HepG2 (cell line): ENCODE measurements around the gene WNT6. TPM values are rescaled to one million over a fixed set of nuclear protein-coding genes. Genes with fewer than 3 reads are reported as not detected.

Experiments used
- ATAC-seq: fragments of 200-7000 bp; cut with Tn5 transposase; 3 replicates; pipeline ENCODE4 v1.9.1; 2020; ENCODE audit warnings: mild to moderate bottlenecking, moderate library complexity
- BruUV-seq: library from RNA; stranded (reverse); fragments of 400-500 nt; replicated peaks from 2 replicates; lab custom pipeline; 2021; lab: Mats Ljungman, UMichigan
- CTCF ChIA-PET: fragments of 300-600 bp; formaldehyde crosslinking; extraction: SDS; loops from one replicate; lab custom pipeline; 2021; ENCODE audit warnings: low total read pairs, inconsistent platforms, low intra/inter-chr PET ratio; lab: Yijun Ruan, JAX
- POLR2A ChIA-PET: fragments of 350-600 bp; sonication (Branson Sonifier 250); formaldehyde crosslinking; loops from one replicate; lab custom pipeline; 2020; ENCODE audit warnings: antibody characterized with exemption, inconsistent platforms; lab: Yijun Ruan, JAX
- DNase-seq: peaks from one replicate; pipeline ENCODE4 v3.0.0-alpha.2; 2015; ENCODE audit warnings: low spot score
- FAIRE-seq: peaks from 3 replicates; lab custom pipeline; 2011; peaks lifted over from hg19 to GRCh38; lab: Jason Lieb, UNC
- H2AFZ ChIP-seq: one replicate; pipeline ENCODE4 v1.6.1; 2011; ENCODE audit warnings: low read length, inconsistent platforms
- H3K27ac ChIP-seq: fragments of 300-600 bp; 3 replicates; pipeline ENCODE4 v1.8.0; 2011; ENCODE audit warnings: mixed run types, mild to moderate bottlenecking, mixed read lengths, low read length, inconsistent platforms; ENCODE audit not compliant: insufficient read depth; ENCODE audit errors: extremely low read length
- H3K27me3 ChIP-seq, 2 experiments: fragments of 200-600 bp in 1 of 2; 2 replicates in 1 of 2; 3 replicates in 1 of 2; pipeline versions ENCODE4 v1.6.0 to v1.8.0; 2011; ENCODE audit warnings: low read length in 2 of 2, mild to moderate bottlenecking in 2 of 2, moderate library complexity in 2 of 2, inconsistent platforms in 1 of 2; ENCODE audit not compliant: insufficient read depth in 2 of 2, control insufficient read depth in 1 of 2
- H3K36me3 ChIP-seq, 2 experiments: fragments of 200-600 bp in 1 of 2; replicated peaks in 1 of 2; 2 replicates in 1 of 2; 3 replicates in 1 of 2; pipeline versions ENCODE4 v1.5.1 to v1.8.0; 2011; ENCODE audit warnings: low read length in 2 of 2, inconsistent platforms in 1 of 2; ENCODE audit not compliant: insufficient read depth in 2 of 2, control insufficient read depth in 1 of 2
- H3K4me1 ChIP-seq: 2 replicates; pipeline ENCODE4 v1.5.1; 2012; ENCODE audit warnings: low read length, inconsistent platforms; ENCODE audit not compliant: insufficient read depth
- H3K4me2 ChIP-seq: 2 replicates; pipeline ENCODE4 v1.6.0; 2011; ENCODE audit warnings: low read depth, low read length, inconsistent platforms
- H3K4me3 ChIP-seq, 3 experiments: fragments of 200-600 bp in 1 of 3; sonication (generic), shearing (Covaris generic) in 1 of 3; replicated peaks in 1 of 3; 2 replicates each; pipeline ENCODE4 v1.5.1; 2011 to 2016; ENCODE audit warnings: low read length in 3 of 3, inconsistent platforms in 2 of 3, low read depth in 2 of 3, mild to moderate bottlenecking in 2 of 3, control low read depth in 1 of 3, mixed read lengths in 1 of 3; ENCODE audit not compliant: insufficient read depth in 1 of 3
- H3K79me2 ChIP-seq: one replicate; pipeline ENCODE4 v1.6.1; 2011; ENCODE audit warnings: low read length, inconsistent platforms; ENCODE audit not compliant: insufficient read depth
- H3K9ac ChIP-seq: 2 replicates; pipeline ENCODE4 v1.6.0; 2011; ENCODE audit warnings: mild to moderate bottlenecking, low read depth, low read length, inconsistent platforms; ENCODE audit not compliant: insufficient read depth
- H3K9me3 ChIP-seq: 2 replicates; pipeline ENCODE4 v1.5.1; 2012; ENCODE audit warnings: mild to moderate bottlenecking, low read length
- H4K20me1 ChIP-seq: 2 replicates; pipeline ENCODE4 v1.6.0; 2011; ENCODE audit warnings: inconsistent platforms, mild to moderate bottlenecking, low read length, moderate library complexity; ENCODE audit not compliant: insufficient read depth
- ARID4A ChIP-seq: sonication (generic); formaldehyde crosslinking; IDR thresholded peaks from 2 replicates; pipeline ENCODE4 v1.5.0; 2020; ENCODE audit warnings: mild to moderate bottlenecking, missing genetic modification reagents, borderline replicate concordance
- PHB2 ChIP-seq: fragments of 450-650 bp; IDR thresholded peaks from 2 replicates; pipeline ENCODE4 v1.6.1; 2018; ENCODE audit not compliant: partially characterized antibody
- RXRB ChIP-seq: IDR thresholded peaks from 2 replicates; pipeline ENCODE4 v1.6.1; 2016; ENCODE audit warnings: borderline replicate concordance, missing genetic modification reagents, missing compliant biosample characterization
- TFDP2 ChIP-seq: sonication (generic); formaldehyde crosslinking; IDR thresholded peaks from 2 replicates; pipeline ENCODE4 v1.4.0; 2020; ENCODE audit warnings: missing genetic modification reagents
- YEATS4 ChIP-seq: sonication (generic); formaldehyde crosslinking; IDR thresholded peaks from 2 replicates; pipeline ENCODE4 v1.4.0; 2020; ENCODE audit warnings: missing genetic modification reagents, borderline replicate concordance
- ZSCAN25 ChIP-seq: sonication (generic); formaldehyde crosslinking; IDR thresholded peaks from 2 replicates; pipeline ENCODE4 v1.8.0; 2022; ENCODE audit warnings: mild to moderate bottlenecking, missing genetic modification reagents
- WGBS: methylation state at CpG from one replicate; pipeline ENCODE4 v1.1.6; 2017; ENCODE audit warnings: low lambda C conversion rate; 5-methylcytosine and 5-hydroxymethylcytosine counted together
- in situ Hi-C: cut with HindIII; loops from 2 replicates; pipeline ENCODE4 v1.10.0; 2017; ENCODE audit warnings: low pct_unique_long_range_greater_than_20kb; ENCODE audit not compliant: extremely low pct_ligation_motif_present
- intact Hi-C: fragments of 100-400 bp; cut with micrococcal nuclease; formaldehyde crosslinking; loops from one replicate; pipeline ENCODE4 v1.10.0; 2022; ENCODE audit not compliant: unreplicated experiment
- polyA plus RNA-seq, 8 experiments: library from polyadenylated mRNA; depleted of rRNA in 3 of 8; stranded (reverse) in 7 of 8; unstranded in 1 of 8; fragments of >200 nt; fragmentation: Illumina TruSeq in 4 of 8; extraction: Trizol in 4 of 8; gene quantifications; 2 replicates each; pipeline versions ENCODE4 v1.2.1 to v1.2.3, GENCODE V29; 2011 to 2016; ENCODE audit warnings: low read depth in 4 of 8, missing spikeins in 1 of 8, mixed read lengths in 1 of 8; ENCODE audit not compliant: insufficient read depth in 1 of 8
- total RNA-seq, 5 experiments: library from RNA; depleted of rRNA; stranded (reverse); fragments of >200 nt; fragmentation: Illumina TruSeq; extraction: Trizol; gene quantifications; 2 replicates each; pipeline ENCODE4 v1.2.3, GENCODE V29; 2016; ENCODE audit warnings: low read depth in 1 of 5
- TF ChIP-seq, protein P1 (sequence below): sonication (generic); formaldehyde crosslinking; IDR thresholded peaks from 2 replicates; pipeline ENCODE4 v1.4.0; 2020; ENCODE audit warnings: missing genetic modification reagents
- TF ChIP-seq, protein P2 (sequence below): sonication (generic); formaldehyde crosslinking; IDR thresholded peaks from 2 replicates; pipeline ENCODE4 v1.8.1; 2023; ENCODE audit warnings: missing genetic modification reagents, mild to moderate bottlenecking, borderline replicate concordance
- TF ChIP-seq, protein P3 (sequence below): sonication (generic); formaldehyde crosslinking; IDR thresholded peaks from 2 replicates; pipeline ENCODE4 v1.8.0; 2022; ENCODE audit warnings: missing genetic modification reagents, mild to moderate bottlenecking, inconsistent platforms, borderline replicate concordance

Gene WNT6
- total and polyA plus RNA-seq, 2 of the 13 experiments (the other 11 are each of a cell fraction or from before 2014, with no cell fraction given), result 0.20 TPM; not detected in 1

- TF ChIP-seq, protein P1, sequence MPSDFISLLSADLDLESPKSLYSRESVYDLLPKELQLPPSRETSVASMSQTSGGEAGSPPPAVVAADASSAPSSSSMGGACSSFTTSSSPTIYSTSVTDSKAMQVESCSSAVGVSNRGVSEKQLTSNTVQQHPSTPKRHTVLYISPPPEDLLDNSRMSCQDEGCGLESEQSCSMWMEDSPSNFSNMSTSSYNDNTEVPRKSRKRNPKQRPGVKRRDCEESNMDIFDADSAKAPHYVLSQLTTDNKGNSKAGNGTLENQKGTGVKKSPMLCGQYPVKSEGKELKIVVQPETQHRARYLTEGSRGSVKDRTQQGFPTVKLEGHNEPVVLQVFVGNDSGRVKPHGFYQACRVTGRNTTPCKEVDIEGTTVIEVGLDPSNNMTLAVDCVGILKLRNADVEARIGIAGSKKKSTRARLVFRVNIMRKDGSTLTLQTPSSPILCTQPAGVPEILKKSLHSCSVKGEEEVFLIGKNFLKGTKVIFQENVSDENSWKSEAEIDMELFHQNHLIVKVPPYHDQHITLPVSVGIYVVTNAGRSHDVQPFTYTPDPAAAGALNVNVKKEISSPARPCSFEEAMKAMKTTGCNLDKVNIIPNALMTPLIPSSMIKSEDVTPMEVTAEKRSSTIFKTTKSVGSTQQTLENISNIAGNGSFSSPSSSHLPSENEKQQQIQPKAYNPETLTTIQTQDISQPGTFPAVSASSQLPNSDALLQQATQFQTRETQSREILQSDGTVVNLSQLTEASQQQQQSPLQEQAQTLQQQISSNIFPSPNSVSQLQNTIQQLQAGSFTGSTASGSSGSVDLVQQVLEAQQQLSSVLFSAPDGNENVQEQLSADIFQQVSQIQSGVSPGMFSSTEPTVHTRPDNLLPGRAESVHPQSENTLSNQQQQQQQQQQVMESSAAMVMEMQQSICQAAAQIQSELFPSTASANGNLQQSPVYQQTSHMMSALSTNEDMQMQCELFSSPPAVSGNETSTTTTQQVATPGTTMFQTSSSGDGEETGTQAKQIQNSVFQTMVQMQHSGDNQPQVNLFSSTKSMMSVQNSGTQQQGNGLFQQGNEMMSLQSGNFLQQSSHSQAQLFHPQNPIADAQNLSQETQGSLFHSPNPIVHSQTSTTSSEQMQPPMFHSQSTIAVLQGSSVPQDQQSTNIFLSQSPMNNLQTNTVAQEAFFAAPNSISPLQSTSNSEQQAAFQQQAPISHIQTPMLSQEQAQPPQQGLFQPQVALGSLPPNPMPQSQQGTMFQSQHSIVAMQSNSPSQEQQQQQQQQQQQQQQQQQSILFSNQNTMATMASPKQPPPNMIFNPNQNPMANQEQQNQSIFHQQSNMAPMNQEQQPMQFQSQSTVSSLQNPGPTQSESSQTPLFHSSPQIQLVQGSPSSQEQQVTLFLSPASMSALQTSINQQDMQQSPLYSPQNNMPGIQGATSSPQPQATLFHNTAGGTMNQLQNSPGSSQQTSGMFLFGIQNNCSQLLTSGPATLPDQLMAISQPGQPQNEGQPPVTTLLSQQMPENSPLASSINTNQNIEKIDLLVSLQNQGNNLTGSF (CRISPR knock-in tag), result no peak
These were observed 27.5 kb downstream of the WNT6 start (continued) for GRCh38 chr2:218887079-218887478.

DNA sequence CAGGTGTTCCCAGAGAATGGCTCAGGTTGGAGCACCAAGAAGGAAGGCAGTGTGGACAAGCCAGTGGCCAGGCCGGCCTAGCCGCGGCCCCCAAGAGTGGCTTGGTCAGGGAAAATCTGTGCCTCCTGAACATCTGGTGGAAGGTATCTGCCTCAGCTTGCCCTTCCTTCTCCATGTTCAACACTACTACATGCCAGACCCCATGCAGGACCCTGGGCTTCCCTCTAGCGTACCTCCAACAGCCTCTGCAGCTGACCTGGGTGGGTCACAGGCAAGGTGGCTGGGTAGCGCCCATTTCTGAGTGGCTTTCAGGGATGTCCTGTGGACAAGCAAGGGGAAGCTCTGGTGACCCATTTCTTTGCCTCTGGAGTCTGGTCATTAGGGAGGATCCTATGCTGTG is 28.7 kb downstream of the WNT6 start:
- Histone ChIP-seq H3K27ac (no peak overlapping the region), H3K4me1 (peaks cover 18% of the 10 kb centered on the region), H3K4me3 (no peak overlapping the region), H3K79me2 (no peaks in the 10 kb centered on the region), H3K27me3 (peaks cover 21 to 82% of the 10 kb centered on the region in 2 experiments), H3K4me2 (no peak overlapping the region), H4K20me1 (no peaks in the 10 kb centered on the region), H3K36me3 (no peaks in the 10 kb centered on the region), H3K9ac (no peak overlapping the region), H2AFZ (no peak overlapping the region), H3K9me3 (no peaks in the 10 kb centered on the region)
- ChIA-PET POLR2A (no interaction called here), CTCF (no interaction called here)
- no peak for ATAC-seq
- no peak for DNase-seq
- WGBS, result 53% methylated on average over 5 of the region's 5 CpGs
- no peak for FAIRE-seq
- intact Hi-C loops, result no loop called here
- BruUV-seq, result no TSS peak
- in situ Hi-C loops, result no loop called here
- TF ChIP-seq PHB2 (no peak), ARID4A (no peak), YEATS4 (CRISPR knock-in tag) (no peak), RXRB (CRISPR knock-in tag) (no peak), ZSCAN25 (CRISPR knock-in tag) (no peak), TFDP2 (CRISPR knock-in tag) (no peak)
- TF ChIP-seq, protein P2, sequence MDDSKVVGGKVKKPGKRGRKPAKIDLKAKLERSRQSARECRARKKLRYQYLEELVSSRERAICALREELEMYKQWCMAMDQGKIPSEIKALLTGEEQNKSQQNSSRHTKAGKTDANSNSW (CRISPR knock-in tag), result no peak
- TF ChIP-seq, protein P3, sequence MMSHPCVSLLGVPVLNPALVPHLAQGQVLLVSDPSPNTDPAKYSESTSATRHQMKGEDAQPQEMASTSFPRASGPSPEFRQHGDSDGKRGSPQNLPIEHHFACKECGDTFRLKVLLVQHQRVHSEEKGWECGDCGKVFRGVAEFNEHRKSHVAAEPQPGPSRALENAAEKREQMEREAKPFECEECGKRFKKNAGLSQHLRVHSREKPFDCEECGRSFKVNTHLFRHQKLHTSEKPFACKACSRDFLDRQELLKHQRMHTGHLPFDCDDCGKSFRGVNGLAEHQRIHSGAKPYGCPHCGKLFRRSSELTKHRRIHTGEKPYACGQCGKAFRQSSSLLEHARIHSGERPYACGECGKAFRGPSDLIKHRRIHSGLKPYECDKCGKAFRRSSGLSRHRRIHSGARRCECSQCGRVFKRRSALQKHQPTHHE (CRISPR knock-in tag), result no peak
